DMS79 treated with DMSO at 0.1 percent for 48 hours (cell line): Measurements from ENCODE around the gene DEFB118.
"Not testable (repeated sequence)": the region's sequence is repeated elsewhere in the genome, so short reads cannot be mapped to it uniquely, and the experiment has no call there.

Experiments
- DNase-seq: peaks from one replicate; lab custom pipeline; 2025; lab: John Stamatoyannopoulos, UW

DEFB118 gene

GRCh38 chr20:31368301-31368700 lies at the start of gene DEFB118:
TSS of gene DEFB118 (plus strand) at chr20:31368601. CDS start at chr20:31368651, 50 bp downstream.
- DNase-seq = no peak

GRCh38 chr20:31322504-31322903 lies 45.9 kb upstream of the DEFB118 start:
- no peak for DNase-seq

- DNase-seq = no peak
Measured at GRCh38 chr20:31330893-31331292, 37.5 kb upstream of the DEFB118 start.

- DNase-seq = no peak
Measured at GRCh38 chr20:31341470-31341869, 26.9 kb upstream of the DEFB118 start.

GRCh38 chr20:31355981-31356380 lies 12.4 kb upstream of the DEFB118 start:
- DNase-seq = no peak

- DNase-seq = no peak
Measured at GRCh38 chr20:31363295-31363694, 5.1 kb upstream of the DEFB118 start.

- DNase-seq = not testable (repeated sequence)
Measured at GRCh38 chr20:31364272-31364671, 4.1 kb upstream of the DEFB118 start.

- DNase-seq = no peak
Measured at GRCh38 chr20:31374346-31374745, 5.9 kb downstream of the DEFB118 start.

- DNase-seq = no peak
Measured at GRCh38 chr20:31390490-31390889, 22.1 kb downstream of the DEFB118 start, which contains the start of gene DEFB119. TSS of gene DEFB119 (minus strand) at chr20:31390590. CDS start at chr20:31390483, 107 bp downstream.

- no peak for DNase-seq
Measured at GRCh38 chr20:31392836-31393235, 24.4 kb downstream of the DEFB118 start.

- no peak for DNase-seq
Measured at GRCh38 chr20:31394900-31395299, 26.5 kb downstream of the DEFB118 start.

GRCh38 chr20:31403886-31404285 lies 35.5 kb downstream of the DEFB118 start:
- DNase-seq = no peak

GRCh38 chr20:31406115-31406514 lies 37.7 kb downstream of the DEFB118 start, which contains the start of gene DEFB121:
TSS of gene DEFB121 (minus strand) at chr20:31406215. CDS start at chr20:31406152, 63 bp downstream.
- DNase-seq = no peak

- DNase-seq = no peak
Measured at GRCh38 chr20:31410011-31410410, 41.6 kb downstream of the DEFB118 start.

GRCh38 chr20:31414381-31414780 lies 46.0 kb downstream of the DEFB118 start:
- DNase-seq = no peak

GRCh38 chr20:31415653-31416052 lies 47.3 kb downstream of the DEFB118 start:
- no peak for DNase-seq

GRCh38 chr20:31418307-31418706 lies 49.9 kb downstream of the DEFB118 start:
- no peak for DNase-seq
